Vagina (tissue), 2 donors: Measurements from ENCODE around the gene TCHP. TPM values are rescaled to one million over a fixed set of nuclear protein-coding genes. Genes with fewer than 3 reads are reported as not detected.
A peak's percentile ranks its signal among the peaks of the same experiment; 100 is the strongest.
"Not testable (repeated sequence)": the region's sequence is repeated elsewhere in the genome, so short reads cannot be mapped to it uniquely, and the experiment has no call there.

Source experiments
- DNase-seq, 2 donors: peaks; one replicate each; pipeline ENCODE4 v3.0.0-alpha.2; 2017; ENCODE audit errors: extremely low spot score in 2 of 2
- H3K27ac ChIP-seq: fragments of 200-600 bp; sonication (generic); one replicate; pipeline ENCODE4 v1.5.1; 2019
- H3K27me3 ChIP-seq: fragments of 200-600 bp; sonication (generic); one replicate; pipeline ENCODE4 v1.5.1; 2019
- H3K36me3 ChIP-seq, 2 donors: fragments of 200-600 bp; sonication (generic); one replicate each; pipeline ENCODE4 v1.5.1; 2017 to 2019
- H3K4me1 ChIP-seq: fragments of 200-600 bp; sonication (generic); one replicate; pipeline ENCODE4 v1.5.1; 2019
- H3K4me3 ChIP-seq, 2 donors: fragments of 200-600 bp; sonication (generic); 1 replicate in 1 of 2; 2 replicates in 1 of 2; pipeline ENCODE4 v1.5.1; 2016 to 2019
- H3K9me3 ChIP-seq: fragments of 200-600 bp; sonication (generic); one replicate; pipeline ENCODE4 v1.5.1; 2019
- POLR2A ChIP-seq, 2 donors: fragments of 450-650 bp; IDR thresholded peaks; one replicate each; pipeline ENCODE4 v1.6.1; 2017; ENCODE audit warnings: antibody characterized with exemption in 2 of 2, mild to moderate bottlenecking in 2 of 2, moderate library complexity in 2 of 2
- POLR2AphosphoS5 ChIP-seq, 2 donors: sonication (generic); formaldehyde crosslinking; IDR thresholded peaks; one replicate each; pipeline ENCODE4 v1.9.0; 2017; ENCODE audit warnings: antibody characterized with exemption in 2 of 2, mild to moderate bottlenecking in 2 of 2, low read depth in 1 of 2; ENCODE audit not compliant: insufficient read depth in 1 of 2
- intact Hi-C: fragments of 100-400 bp; cut with DNase I; formaldehyde crosslinking; loops from one replicate; pipeline ENCODE4 v1.15.1; 2023
- total RNA-seq: library from RNA; depleted of rRNA; stranded (reverse); fragments of >200 nt; gene quantifications from one replicate; pipeline ENCODE4 v1.2.3, GENCODE V29; 2016
- TF ChIP-seq, protein P1 (sequence below), 3 experiments: fragments of 450-650 bp in 2 of 3; fragments of 200-600 bp in 1 of 3; sonication (generic) in 1 of 3; IDR thresholded peaks; one replicate each; pipeline ENCODE4 v1.5.1; 2017 to 2019; ENCODE audit warnings: antibody characterized with exemption in 3 of 3, mild to moderate bottlenecking in 2 of 3, moderate library complexity in 2 of 3

Gene TCHP
- total RNA-seq, 1 donor from 2014 or later: 21.1 TPM

DNA sequence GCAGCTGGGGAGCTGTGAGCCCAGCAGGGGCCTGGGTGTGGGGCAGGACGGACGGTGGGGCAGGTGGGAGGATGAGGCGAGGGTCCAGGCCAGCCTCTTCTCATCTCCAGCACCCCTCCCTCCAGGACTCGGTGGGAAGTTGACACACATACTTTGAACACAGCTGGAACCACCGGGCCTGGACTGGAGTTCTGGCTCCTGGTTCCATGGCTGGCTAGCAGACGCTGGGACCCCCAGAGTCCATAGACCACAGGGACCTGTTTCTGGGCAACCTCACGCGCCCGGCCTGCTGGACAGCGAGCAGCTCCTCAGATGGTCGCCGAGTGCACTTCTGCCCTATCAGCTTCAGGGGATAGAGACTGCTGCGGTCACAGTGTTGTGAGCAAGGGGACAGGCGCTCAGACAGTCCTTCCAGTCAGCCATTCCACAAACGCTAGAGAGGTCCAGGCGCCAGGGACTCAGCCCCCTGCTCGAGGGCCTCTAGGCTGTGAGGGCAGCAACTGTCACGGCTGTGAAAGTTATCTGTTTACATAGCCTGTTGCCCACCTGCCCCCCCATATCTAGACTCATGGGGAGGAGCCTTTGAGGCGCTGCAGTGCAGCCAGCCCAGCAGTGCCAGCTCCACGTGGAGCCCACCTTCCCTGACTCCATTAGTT, 25.2 kb downstream of the TCHP start:
- peaks cover 0 to 7% of the 10 kb centered on the region in 2 donors for H3K36me3 ChIP-seq
- TF ChIP-seq POLR2AphosphoS5 (IDR thresholded peaks at IDR 0.05; ENCODE audit: insufficient read depth in 1 of 2, low read depth in 1 of 2) (no peak), POLR2A (IDR thresholded peaks at IDR 0.05) (no peak)
- TF ChIP-seq, protein P1, sequence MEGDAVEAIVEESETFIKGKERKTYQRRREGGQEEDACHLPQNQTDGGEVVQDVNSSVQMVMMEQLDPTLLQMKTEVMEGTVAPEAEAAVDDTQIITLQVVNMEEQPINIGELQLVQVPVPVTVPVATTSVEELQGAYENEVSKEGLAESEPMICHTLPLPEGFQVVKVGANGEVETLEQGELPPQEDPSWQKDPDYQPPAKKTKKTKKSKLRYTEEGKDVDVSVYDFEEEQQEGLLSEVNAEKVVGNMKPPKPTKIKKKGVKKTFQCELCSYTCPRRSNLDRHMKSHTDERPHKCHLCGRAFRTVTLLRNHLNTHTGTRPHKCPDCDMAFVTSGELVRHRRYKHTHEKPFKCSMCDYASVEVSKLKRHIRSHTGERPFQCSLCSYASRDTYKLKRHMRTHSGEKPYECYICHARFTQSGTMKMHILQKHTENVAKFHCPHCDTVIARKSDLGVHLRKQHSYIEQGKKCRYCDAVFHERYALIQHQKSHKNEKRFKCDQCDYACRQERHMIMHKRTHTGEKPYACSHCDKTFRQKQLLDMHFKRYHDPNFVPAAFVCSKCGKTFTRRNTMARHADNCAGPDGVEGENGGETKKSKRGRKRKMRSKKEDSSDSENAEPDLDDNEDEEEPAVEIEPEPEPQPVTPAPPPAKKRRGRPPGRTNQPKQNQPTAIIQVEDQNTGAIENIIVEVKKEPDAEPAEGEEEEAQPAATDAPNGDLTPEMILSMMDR (IDR thresholded peaks at IDR 0.05): no peak
- no peak overlapping the region for H3K4me3 ChIP-seq
- DNase-seq: no peak
- no peak overlapping the region for H3K27ac ChIP-seq
- no peaks in the 10 kb centered on the region for H3K27me3 ChIP-seq
- no peaks in the 10 kb centered on the region for H3K9me3 ChIP-seq
- intact Hi-C loops: no loop called here
- H3K4me1 ChIP-seq: no peaks in the 10 kb centered on the region

DNA sequence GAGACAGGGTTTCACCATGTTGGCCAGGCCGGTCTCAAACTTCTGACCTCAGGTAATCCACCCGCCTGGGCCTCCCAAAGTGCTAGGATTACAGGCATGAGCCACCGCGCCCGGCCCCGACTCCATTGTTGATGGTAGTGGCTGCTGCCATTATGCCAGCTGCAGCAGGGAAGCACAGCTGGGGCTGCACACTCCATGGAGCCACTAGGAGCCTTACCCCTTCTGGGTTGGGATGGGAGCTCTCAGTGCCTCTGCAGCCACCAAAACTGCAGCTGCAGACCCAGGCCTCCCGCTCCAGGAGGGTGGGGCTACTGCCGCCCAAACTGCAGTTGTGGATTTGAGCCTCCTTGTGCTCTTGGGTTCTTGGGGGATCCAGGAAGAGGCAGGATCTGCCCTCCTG, 25.9 kb downstream of the TCHP start:
- intact Hi-C loops: no loop called here
- no peak for DNase-seq
- Histone ChIP-seq H3K27me3 (no peaks in the 10 kb centered on the region), H3K4me3 (no peak overlapping the region), H3K27ac (no peak overlapping the region), H3K36me3 (peaks cover 0 to 12% of the 10 kb centered on the region in 2 donors), H3K4me1 (no peaks in the 10 kb centered on the region), H3K9me3 (no peaks in the 10 kb centered on the region)
- TF ChIP-seq, protein P1 (IDR thresholded peaks at IDR 0.05): no peak
- no peak for TF ChIP-seq POLR2A (IDR thresholded peaks at IDR 0.05)

DNA sequence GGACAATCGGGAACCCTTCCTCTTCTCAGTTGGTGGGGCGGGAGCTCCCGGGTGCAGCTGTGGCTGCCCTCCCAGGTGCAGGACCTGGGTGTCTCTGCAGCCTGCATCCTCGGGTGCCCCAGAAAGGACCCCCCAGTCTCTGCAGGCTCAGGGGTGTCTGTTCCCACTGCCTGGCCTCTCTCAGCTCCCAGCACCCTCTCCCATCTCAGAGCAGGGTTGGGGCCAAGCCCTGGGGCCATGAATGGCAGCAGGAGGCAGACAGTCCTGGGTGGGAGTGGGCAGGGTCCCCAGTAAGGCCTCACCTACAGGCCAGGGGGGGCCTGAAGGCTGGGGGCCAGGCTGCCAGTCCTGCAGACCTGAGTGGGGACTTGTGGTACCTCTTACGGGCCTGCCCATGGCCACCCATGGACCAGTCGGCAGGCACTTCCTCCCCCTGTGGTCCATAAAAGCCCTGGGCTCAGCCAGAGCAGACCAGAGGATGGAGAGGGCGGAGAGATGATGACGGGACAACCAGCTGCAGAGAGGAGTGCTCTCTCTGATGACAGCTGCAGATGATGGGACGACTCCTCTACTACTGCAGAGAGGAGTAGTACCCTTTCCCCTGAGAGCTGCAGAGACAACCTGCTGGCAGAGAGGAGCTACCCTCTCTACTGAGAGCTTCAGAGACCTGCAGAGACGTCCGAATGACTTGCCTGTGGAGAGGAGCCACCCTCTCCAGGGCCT, 26.6 kb downstream of the TCHP start:
- Histone ChIP-seq H3K36me3 (peaks cover 0 to 18% of the 10 kb centered on the region in 2 donors), H3K9me3 (no peaks in the 10 kb centered on the region), H3K4me3 (no peak overlapping the region), H3K27me3 (no peaks in the 10 kb centered on the region), H3K27ac (no peak overlapping the region), H3K4me1 (no peaks in the 10 kb centered on the region)
- TF ChIP-seq, protein P1 (IDR thresholded peaks at IDR 0.05): no peak
- TF ChIP-seq POLR2AphosphoS5 (IDR thresholded peaks at IDR 0.05; ENCODE audit: insufficient read depth in 1 of 2, low read depth in 1 of 2) (no peak), POLR2A (IDR thresholded peaks at IDR 0.05) (no peak)
- intact Hi-C loops: no loop called here
- no peak for DNase-seq

DNA sequence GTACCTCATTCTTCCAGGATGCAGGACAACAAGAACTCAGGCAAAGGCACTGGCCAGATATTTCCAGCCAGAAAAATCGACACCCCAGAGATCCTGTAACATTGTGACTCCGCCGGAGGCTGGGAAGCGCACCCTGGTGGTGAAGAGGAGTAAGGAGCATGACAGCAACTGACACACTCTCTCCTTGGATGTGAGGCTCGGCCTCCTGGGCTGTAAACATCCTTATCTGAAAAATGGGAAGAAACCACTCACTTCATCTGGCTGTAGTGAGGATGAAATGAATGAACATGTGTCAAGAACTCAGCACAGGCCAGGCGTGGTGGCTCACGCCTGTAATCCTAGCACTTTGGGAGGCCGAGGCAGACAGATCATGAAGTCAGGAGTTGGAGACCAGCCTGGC, 27.5 kb downstream of the TCHP start:
- intact Hi-C loops: no loop called here
- Histone ChIP-seq H3K27ac (no peak overlapping the region), H3K4me1 (no peaks in the 10 kb centered on the region), H3K4me3 (no peak overlapping the region), H3K9me3 (no peaks in the 10 kb centered on the region), H3K36me3 (peaks cover 0 to 28% of the 10 kb centered on the region in 2 donors), H3K27me3 (no peaks in the 10 kb centered on the region)
- TF ChIP-seq POLR2AphosphoS5 (IDR thresholded peaks at IDR 0.05; ENCODE audit: insufficient read depth in 1 of 2, low read depth in 1 of 2): no peak
- no peak for TF ChIP-seq POLR2A (IDR thresholded peaks at IDR 0.05)
- TF ChIP-seq, protein P1 (IDR thresholded peaks at IDR 0.05): peak in 1 of 3 experiments; percentile 31
- no peak for DNase-seq

DNA sequence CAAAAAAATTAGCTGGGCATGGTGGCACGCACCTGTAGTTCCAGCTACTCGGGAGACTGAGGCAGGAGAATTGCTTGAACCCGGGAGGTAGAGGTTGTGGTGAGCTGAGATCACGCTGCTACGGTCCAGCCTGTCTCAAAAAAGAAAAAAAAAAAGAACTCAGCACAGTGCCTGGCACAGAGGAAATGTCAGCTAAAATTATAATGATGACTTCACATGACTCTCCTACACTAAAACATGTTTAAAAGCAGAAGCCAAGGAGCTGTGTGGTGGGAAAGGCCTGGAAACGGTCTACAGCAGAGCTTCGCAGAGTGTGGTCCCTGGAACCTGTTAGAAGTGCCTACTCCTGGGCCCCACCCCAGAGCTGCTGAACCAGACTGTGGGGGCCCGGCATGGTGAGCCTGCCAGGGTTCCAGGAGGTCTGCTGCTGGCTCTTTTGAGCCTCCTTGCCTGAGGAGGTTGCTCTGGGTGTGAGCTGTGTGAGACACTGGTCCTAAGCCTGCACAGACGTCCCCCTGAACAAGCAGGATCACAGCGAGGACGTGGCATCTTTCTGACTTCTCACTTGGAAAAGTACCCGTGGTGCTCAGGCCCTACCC, 28.1 kb downstream of the TCHP start:
- no peak for TF ChIP-seq POLR2AphosphoS5 (IDR thresholded peaks at IDR 0.05; ENCODE audit: insufficient read depth in 1 of 2, low read depth in 1 of 2)
- TF ChIP-seq, protein P1 (IDR thresholded peaks at IDR 0.05): no peak
- no peak for TF ChIP-seq POLR2A (IDR thresholded peaks at IDR 0.05)
- no peak for DNase-seq
- Histone ChIP-seq H3K4me3 (no peak overlapping the region), H3K27ac (no peak overlapping the region), H3K9me3 (no peaks in the 10 kb centered on the region), H3K4me1 (no peaks in the 10 kb centered on the region), H3K36me3 (peaks cover 0 to 33% of the 10 kb centered on the region in 2 donors), H3K27me3 (no peaks in the 10 kb centered on the region)
- intact Hi-C loops: no loop called here

DNA sequence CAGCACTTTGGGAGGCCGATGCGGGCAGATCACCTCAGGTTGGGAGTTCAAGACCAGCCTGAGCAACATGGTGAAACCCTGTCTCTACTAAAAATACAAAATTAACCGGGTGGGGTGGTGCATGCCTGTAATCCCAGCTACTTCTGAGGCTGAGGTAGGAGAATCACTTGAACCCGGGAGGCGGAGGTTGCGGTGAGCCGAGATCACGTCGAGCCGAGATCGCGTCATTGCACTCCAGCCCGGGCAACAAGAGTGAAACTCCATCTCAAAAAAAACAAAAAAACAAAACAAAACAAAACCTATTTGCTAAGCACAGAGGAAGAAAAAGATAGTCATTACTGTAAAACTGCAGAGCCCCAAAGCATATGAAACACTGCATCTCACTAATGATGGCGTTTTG, 29.3 kb downstream of the TCHP start:
- H3K4me3 ChIP-seq, intact Hi-C loops, H3K27ac ChIP-seq, H3K27me3 ChIP-seq, H3K9me3 ChIP-seq, DNase-seq, H3K4me1 ChIP-seq: not testable (repeated sequence)
- H3K36me3 ChIP-seq: peaks cover 0 to 38% of the 10 kb centered on the region in 2 donors
